HG02642 (cell line): ENCODE measurements around the gene CTNND2.

ENCODE experiments used
- ATAC-seq: cut with Tn5 transposase; IDR thresholded peaks from one replicate; pipeline ENCODE4 v1.9.1; 2021; ENCODE audit warnings: mild to moderate bottlenecking; ENCODE audit not compliant: unreplicated experiment, poor library complexity

The CTNND2 gene

GRCh38 chr5:11293523-11293922 is 610.7 kb downstream of the CTNND2 start:
- no peak for ATAC-seq

GRCh38 chr5:11292648-11293356 is 611.4 kb downstream of the CTNND2 start:
- no peak for ATAC-seq

GRCh38 chr5:11289733-11290132 is 614.5 kb downstream of the CTNND2 start:
- ATAC-seq, result no peak

GRCh38 chr5:11289208-11289607 is 615.0 kb downstream of the CTNND2 start:
- no peak for ATAC-seq

GRCh38 chr5:11281842-11282241 is 622.4 kb downstream of the CTNND2 start:
- ATAC-seq, result no peak

- ATAC-seq, result no peak
Observed at GRCh38 chr5:11277323-11277722, 626.9 kb downstream of the CTNND2 start.

- no peak for ATAC-seq
Observed at GRCh38 chr5:11273180-11273903, 630.9 kb downstream of the CTNND2 start.

GRCh38 chr5:11269515-11269914 is 634.7 kb downstream of the CTNND2 start:
- no peak for ATAC-seq

- no peak for ATAC-seq
Observed at GRCh38 chr5:11268891-11269290, 635.4 kb downstream of the CTNND2 start.

GRCh38 chr5:11266331-11266730 is 637.9 kb downstream of the CTNND2 start:
- no peak for ATAC-seq

GRCh38 chr5:11261241-11261640 is 643.0 kb downstream of the CTNND2 start:
- no peak for ATAC-seq

- no peak for ATAC-seq
Observed at GRCh38 chr5:11258001-11258400, 646.2 kb downstream of the CTNND2 start.

GRCh38 chr5:11252523-11252922 is 651.7 kb downstream of the CTNND2 start:
- no peak for ATAC-seq

GRCh38 chr5:11252075-11252474 is 652.2 kb downstream of the CTNND2 start:
- no peak for ATAC-seq

- no peak for ATAC-seq
Observed at GRCh38 chr5:11251247-11251646, 653.0 kb downstream of the CTNND2 start.

- ATAC-seq, result no peak
Observed at GRCh38 chr5:11248966-11249365, 655.3 kb downstream of the CTNND2 start.

GRCh38 chr5:11247224-11247623 is 657.0 kb downstream of the CTNND2 start:
- no peak for ATAC-seq

- no peak for ATAC-seq
Observed at GRCh38 chr5:11240293-11241190, 663.7 kb downstream of the CTNND2 start.

- ATAC-seq, result no peak
Observed at GRCh38 chr5:11239261-11240015, 664.8 kb downstream of the CTNND2 start.

GRCh38 chr5:11234501-11234911 is 669.7 kb downstream of the CTNND2 start:
- ATAC-seq, result no peak
